OCI-LY3 (cell line): ENCODE measurements around the gene MBOAT1.

Experiments used
- EZH2phosphoT487 ChIP-seq: fragments of 200-600 bp; shearing (Covaris generic); IDR thresholded peaks from 2 replicates; pipeline ENCODE4 v1.6.1; 2018; ENCODE audit warnings: antibody characterized with exemption, mixed run types, low read depth
- TF ChIP-seq, protein P1 (sequence below): fragments of 200-600, 300-600 bp; sonication (generic); IDR thresholded peaks from 2 replicates; pipeline ENCODE4 v1.5.1; 2014; ENCODE audit warnings: antibody characterized with exemption, low read length, low read depth

DNA sequence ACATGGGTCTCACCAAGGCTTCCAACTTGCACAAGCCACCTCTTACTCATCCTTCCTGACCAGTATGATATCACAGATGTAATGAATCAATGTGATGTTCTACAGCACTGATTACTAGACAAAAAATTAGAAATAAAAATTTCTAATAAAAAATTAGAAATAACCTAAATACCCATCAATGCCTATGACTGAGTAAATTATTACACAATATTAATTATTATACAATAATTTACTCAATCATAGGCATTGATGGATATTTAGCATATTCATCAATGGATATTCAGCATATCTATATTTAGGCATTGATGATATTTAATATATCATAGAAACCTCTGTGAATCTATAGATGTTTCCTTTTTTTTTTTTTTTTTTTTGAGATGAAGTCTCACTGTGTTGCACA lies 43.2 kb upstream of the MBOAT1 start:
- TF ChIP-seq, protein P1, sequence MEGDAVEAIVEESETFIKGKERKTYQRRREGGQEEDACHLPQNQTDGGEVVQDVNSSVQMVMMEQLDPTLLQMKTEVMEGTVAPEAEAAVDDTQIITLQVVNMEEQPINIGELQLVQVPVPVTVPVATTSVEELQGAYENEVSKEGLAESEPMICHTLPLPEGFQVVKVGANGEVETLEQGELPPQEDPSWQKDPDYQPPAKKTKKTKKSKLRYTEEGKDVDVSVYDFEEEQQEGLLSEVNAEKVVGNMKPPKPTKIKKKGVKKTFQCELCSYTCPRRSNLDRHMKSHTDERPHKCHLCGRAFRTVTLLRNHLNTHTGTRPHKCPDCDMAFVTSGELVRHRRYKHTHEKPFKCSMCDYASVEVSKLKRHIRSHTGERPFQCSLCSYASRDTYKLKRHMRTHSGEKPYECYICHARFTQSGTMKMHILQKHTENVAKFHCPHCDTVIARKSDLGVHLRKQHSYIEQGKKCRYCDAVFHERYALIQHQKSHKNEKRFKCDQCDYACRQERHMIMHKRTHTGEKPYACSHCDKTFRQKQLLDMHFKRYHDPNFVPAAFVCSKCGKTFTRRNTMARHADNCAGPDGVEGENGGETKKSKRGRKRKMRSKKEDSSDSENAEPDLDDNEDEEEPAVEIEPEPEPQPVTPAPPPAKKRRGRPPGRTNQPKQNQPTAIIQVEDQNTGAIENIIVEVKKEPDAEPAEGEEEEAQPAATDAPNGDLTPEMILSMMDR = no peak
- no peak for TF ChIP-seq EZH2phosphoT487
